Heart left ventricle (tissue), 16 donors: ENCODE measurements around the gene CYP39A1. TPM values are rescaled to one million over a fixed set of nuclear protein-coding genes. Genes with fewer than 3 reads are reported as not detected.

Experiments
- ATAC-seq, 4 donors: fragments of 200-7000 bp; cut with Tn5 transposase; one replicate each; pipeline ENCODE4 v1.9.1; 2020 to 2022; ENCODE audit warnings: moderate library complexity in 4 of 4, mild to moderate bottlenecking in 3 of 4, moderate number of reproducible peaks in 1 of 4
- DNase-seq, 5 donors: peaks; one replicate each; pipeline ENCODE4 v3.0.0-alpha.2; 2020
- H3K27ac ChIP-seq, 12 donors: fragments of 200-600 bp; sonication (generic) in 4 of 12; one replicate each; pipeline versions ENCODE4 v1.5.0 to v1.8.0; 2016 to 2022; ENCODE audit warnings: mild to moderate bottlenecking in 2 of 12
- H3K27me3 ChIP-seq, 9 donors: fragments of 200-600 bp; sonication (generic) in 2 of 9; one replicate each; pipeline versions ENCODE4 v1.5.1 to v1.8.0; 2016 to 2022; ENCODE audit warnings: mild to moderate bottlenecking in 3 of 9
- H3K36me3 ChIP-seq, 9 donors: fragments of 200-600 bp; sonication (generic) in 2 of 9; one replicate each; pipeline versions ENCODE4 v1.5.0 to v1.8.0; 2018 to 2022; ENCODE audit warnings: mild to moderate bottlenecking in 2 of 9
- H3K4me1 ChIP-seq, 12 donors: fragments of 200-600 bp; sonication (generic) in 4 of 12; one replicate each; pipeline versions ENCODE4 v1.5.0 to v1.8.0; 2016 to 2022; ENCODE audit warnings: mild to moderate bottlenecking in 3 of 12
- H3K4me3 ChIP-seq, 12 donors: fragments of 200-600 bp; sonication (generic) in 4 of 12; one replicate each; pipeline versions ENCODE4 v1.5.0 to v1.8.0; 2017 to 2022; ENCODE audit warnings: mild to moderate bottlenecking in 9 of 12, moderate library complexity in 4 of 12
- H3K9me3 ChIP-seq, 12 donors: fragments of 200-600 bp; sonication (generic) in 4 of 12; one replicate each; pipeline versions ENCODE4 v1.5.0 to v1.8.0; 2016 to 2022; ENCODE audit warnings: mild to moderate bottlenecking in 1 of 12
- CTCF ChIP-seq, 12 donors: fragments of 200-600 bp; sonication (generic) in 4 of 12; IDR thresholded peaks; one replicate each; pipeline versions ENCODE4 v1.5.0 to v1.8.0; 2018 to 2022; ENCODE audit warnings: antibody characterized with exemption in 12 of 12, mild to moderate bottlenecking in 5 of 12
- POLR2A ChIP-seq, 2 donors: fragments of 450-650 bp; IDR thresholded peaks; one replicate each; pipeline ENCODE4 v1.6.1; 2017; ENCODE audit warnings: antibody characterized with exemption in 2 of 2, mild to moderate bottlenecking in 2 of 2, moderate library complexity in 2 of 2
- WGBS, 4 donors: extraction: QIAGEN DNeasy Blood & Tissue Kit in 2 of 4; methylation state at CpG; one replicate each; pipeline versions ENCODE4 v1.1.5 to v1.1.7; 2013 to 2018; 5-methylcytosine and 5-hydroxymethylcytosine counted together
- intact Hi-C, 10 donors: fragments of 100-400 bp; cut with DNase I; formaldehyde crosslinking; loops; one replicate each; pipeline versions ENCODE4 v1.11.1 to v1.14.2; 2022
- polyA plus RNA-seq, 2 donors: library from polyadenylated mRNA; stranded (reverse); fragments of 200-250 nt; gene quantifications; one replicate each; pipeline ENCODE4 v1.2.3, GENCODE V29; 2013
- total RNA-seq, 9 donors: library from RNA; depleted of rRNA in 2 of 9; stranded (reverse); fragments of >200 nt in 2 of 9; fragmentation: NEBNext Ultra II Directional in 3 of 9; extraction: Animal tissue kit (Norgen Biotek cat#: 25700) in 3 of 9; gene quantifications; one replicate each; pipeline versions ENCODE4 v1.1.0 to v1.2.4, GENCODE V29; 2016 to 2023
- donor health status: ischemic (EF 13 %, LVEDD 7.1; RV severe dilation, severe dysfunction).
- donor health status: healthy with polysubstance abuse.
- donor health status: DM: no; HTN: yes; CAD: no.
- donor health status: DM: no; HTN: no; CAD: no.
- donor health status: ischemic (EF 25% LVEDD 6.9; RV normal size, moderate dysfunction).
- donor health status: ischemic (EF 25% LVEDD 5.7; RV mildly dilated, moderate dysfunction).
- donor health status: healthy.
- donor health status: DM: yes; HTN: yes; CAD: no.
- donor health status: ischemic (EF 35%, LVEDD 5.7; RV mildly dilated, moderate dysfunction).
- donor health status: nonischemic (EF 11% LVEDD 7.7; RV severe dilation, severe dysfunction).
- donor health status: DM: yes; HTN: yes; CAD: no.
- donor health status: PGD.
- donor health status: ischemic (EF 29% LVEDD 5.4; RV normal size, mild dysfunction).
- donor health status: nonischemic (EF 23%, LVEDD 6.1; RV moderate dilation, normal function).

The CYP39A1 gene
- total and polyA plus RNA-seq, 11 donors: 2.9 to 10.5 (median 5.2) TPM

- no peak overlapping the region for H3K4me3 ChIP-seq
- WGBS, 4 donors: 90 to 93% (median 92%) methylated on average over 3 of the region's 3 CpGs
- TF ChIP-seq POLR2A (IDR thresholded peaks at IDR 0.05) (no peak), CTCF (IDR thresholded peaks at IDR 0.05) (no peak)
Measured at GRCh38 chr6:46598215-46598614, 54.4 kb downstream of the CYP39A1 start.

GRCh38 chr6:46592740-46593139 is 59.9 kb downstream of the CYP39A1 start:
- H3K4me1 ChIP-seq: no peaks in the 10 kb centered on the region
- H3K4me3 ChIP-seq: no peak overlapping the region
- TF ChIP-seq CTCF (IDR thresholded peaks at IDR 0.05) (no peak), POLR2A (IDR thresholded peaks at IDR 0.05) (no peak)
- no peak for DNase-seq
- H3K9me3 ChIP-seq: peaks cover 0 to 18% (median 2%) of the 10 kb centered on the region in 12 donors
- ATAC-seq: no peak
- H3K36me3 ChIP-seq: no peaks in the 10 kb centered on the region
- H3K27ac ChIP-seq: no peak overlapping the region
- intact Hi-C loops: no loop called here
- H3K27me3 ChIP-seq: no peaks in the 10 kb centered on the region

More at GRCh38 chr6:46598215-46598614, 54.4 kb downstream of the CYP39A1 start:
- DNase-seq: no peak
- Histone ChIP-seq H3K9me3 (peaks cover 0 to 18% (median 2%) of the 10 kb centered on the region in 12 donors), H3K4me1 (no peaks in the 10 kb centered on the region), H3K27ac (no peak overlapping the region), H3K27me3 (no peaks in the 10 kb centered on the region), H3K36me3 (no peaks in the 10 kb centered on the region)
- intact Hi-C loops: no loop called here
- no peak for ATAC-seq

- peaks cover 0 to 18% (median 2%) of the 10 kb centered on the region in 12 donors for H3K9me3 ChIP-seq
- no peak overlapping the region for H3K4me3 ChIP-seq
- H3K27me3 ChIP-seq: no peaks in the 10 kb centered on the region
- no peaks in the 10 kb centered on the region for H3K36me3 ChIP-seq
- TF ChIP-seq CTCF (IDR thresholded peaks at IDR 0.05) (no peak), POLR2A (IDR thresholded peaks at IDR 0.05) (no peak)
- WGBS, 4 donors: 82 to 86% (median 84%) methylated on average over 3 of the region's 3 CpGs
- DNase-seq: no peak
- intact Hi-C loops: no loop called here
- H3K4me1 ChIP-seq: peaks cover 0 to 4% (median 0%) of the 10 kb centered on the region in 12 donors
- ATAC-seq: no peak
- no peak overlapping the region for H3K27ac ChIP-seq
Measured at GRCh38 chr6:46592046-46592445, 60.6 kb downstream of the CYP39A1 start.

- intact Hi-C loops: no loop called here
- ATAC-seq (no peak), DNase-seq (no peak)
- H3K4me1 ChIP-seq: peaks cover 0 to 12% (median 0%) of the 10 kb centered on the region in 12 donors
- H3K36me3 ChIP-seq: no peaks in the 10 kb centered on the region
- TF ChIP-seq POLR2A (IDR thresholded peaks at IDR 0.05): no peak
- no peak for TF ChIP-seq CTCF (IDR thresholded peaks at IDR 0.05)
- no peak overlapping the region for H3K4me3 ChIP-seq
- no peak overlapping the region for H3K27ac ChIP-seq
- peaks cover 0 to 18% (median 2%) of the 10 kb centered on the region in 12 donors for H3K9me3 ChIP-seq
- H3K27me3 ChIP-seq: no peaks in the 10 kb centered on the region
Measured at GRCh38 chr6:46590765-46591164, 61.9 kb downstream of the CYP39A1 start.
